ENCODE measurements around the gene MEP1B.
"Not testable (repeated sequence)": the region's sequence is repeated elsewhere in the genome, so short reads cannot be mapped to it uniquely, and the experiment has no call there.

Gene MEP1B

DNA sequence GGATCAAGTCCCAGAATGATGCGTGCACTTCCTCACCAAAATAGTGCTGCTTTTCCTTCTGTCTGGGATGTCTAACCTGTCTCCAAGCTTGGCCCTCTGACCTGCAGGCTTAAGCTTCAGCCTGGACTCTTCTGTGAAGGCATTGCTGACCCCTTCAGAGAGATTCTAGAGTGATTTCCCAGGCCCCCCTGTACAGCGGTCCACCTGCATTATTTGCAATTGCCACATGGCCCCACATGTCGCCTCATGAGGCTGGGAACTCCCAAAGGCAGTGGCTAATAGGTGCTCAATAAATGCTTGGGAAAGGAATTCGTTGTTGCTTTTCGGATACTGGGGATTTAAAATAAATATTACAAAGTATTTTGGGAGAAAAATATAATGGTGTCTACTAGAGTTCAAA lies 32.3 kb upstream of the MEP1B start:
- Histone ChIP-seq H3K36me3 (ENCODE audit: control insufficient read depth in 1 of 2, insufficient read depth in 2 of 2, low read length in 2 of 2) (no peaks in the 10 kb centered on the region), H3K4ac (ENCODE audit: low read depth, low read length) (no peak overlapping the region), H3K79me2 (ENCODE audit: control insufficient read depth, insufficient read depth, low read length, poor library complexity) (no peaks in the 10 kb centered on the region), H3K23ac (ENCODE audit: low read length) (no peak overlapping the region), H3K18ac (ENCODE audit: low read length) (no peak overlapping the region), H2BK12ac (ENCODE audit: low read length) (no peak overlapping the region), H3K4me1 (ENCODE audit: control insufficient read depth in 1 of 2, insufficient read depth in 2 of 2, low read length in 2 of 2) (no peaks in the 10 kb centered on the region), H3K27ac (ENCODE audit: low read depth, low read length) (no peak overlapping the region), H2AFZ (ENCODE audit: insufficient read depth, low read length, poor library complexity) (no peak overlapping the region), H2BK120ac (ENCODE audit: insufficient read depth, low read length, poor library complexity) (no peak overlapping the region), H2AK5ac (ENCODE audit: low read length) (no peak overlapping the region), H3K4me2 (ENCODE audit: low read length) (no peak overlapping the region), H4K91ac (ENCODE audit: low read depth, low read length) (no peak overlapping the region), H4K8ac (ENCODE audit: low read depth, low read length) (no peak overlapping the region), H4K12ac (ENCODE audit: low read depth, low read length) (no peak overlapping the region), H3K4me3 (ENCODE audit: low read depth, low read length) (no peak overlapping the region), H3K14ac (ENCODE audit: low read length) (no peak overlapping the region), H3K27me3 (ENCODE audit: insufficient read depth, low read length) (no peaks in the 10 kb centered on the region), H3K9me3 (ENCODE audit: insufficient read depth, low read depth, low read length) (no peaks in the 10 kb centered on the region), H3K9ac (ENCODE audit: low read length) (no peak overlapping the region), H3K79me1 (ENCODE audit: low read length) (no peaks in the 10 kb centered on the region), H2BK5ac (ENCODE audit: low read depth, low read length, poor library complexity) (no peak overlapping the region)
- no peak for DNase-seq
- WGBS (ENCODE audit: extremely low coverage, insufficient coverage, insufficient read length) = no CpG with 5 or more reads among the region's 5 CpGs

DNA sequence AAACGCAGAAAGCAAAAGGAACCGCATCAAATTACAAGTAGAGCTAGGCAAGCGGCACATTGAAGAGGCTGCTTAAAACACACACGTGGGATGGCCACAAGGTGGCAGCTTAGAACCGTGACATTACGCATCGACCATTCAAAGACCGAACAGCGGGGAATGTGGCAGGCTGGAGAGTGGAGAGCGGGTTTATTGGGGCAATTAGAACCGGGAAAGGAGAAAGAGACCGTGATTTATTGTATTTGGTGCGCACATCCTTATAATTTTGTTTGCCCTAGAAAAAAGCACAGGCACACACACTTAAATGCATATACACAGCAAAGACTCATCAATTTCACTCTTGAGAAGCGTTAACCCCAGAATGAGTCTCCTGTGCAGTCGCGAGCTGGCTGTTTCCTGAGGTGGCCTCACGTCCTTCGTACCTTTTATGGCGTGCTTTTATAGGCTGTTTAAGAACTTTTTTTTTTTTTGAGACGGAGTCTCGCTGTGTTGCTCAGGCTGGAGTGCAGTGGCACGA lies 31.7 kb upstream of the MEP1B start:
- no peak overlapping the region for H4K91ac ChIP-seq (ENCODE audit: low read depth, low read length)
- no peaks in the 10 kb centered on the region for H3K9me3 ChIP-seq (ENCODE audit: insufficient read depth, low read depth, low read length)
- H3K23ac ChIP-seq (ENCODE audit: low read length) = no peak overlapping the region
- no peak overlapping the region for H3K4ac ChIP-seq (ENCODE audit: low read depth, low read length)
- H3K18ac ChIP-seq (ENCODE audit: low read length) = no peak overlapping the region
- no peak overlapping the region for H4K8ac ChIP-seq (ENCODE audit: low read depth, low read length)
- H2BK12ac ChIP-seq (ENCODE audit: low read length) = no peak overlapping the region
- no peak overlapping the region for H3K27ac ChIP-seq (ENCODE audit: low read depth, low read length)
- H4K12ac ChIP-seq (ENCODE audit: low read depth, low read length) = no peak overlapping the region
- no peak overlapping the region for H2AFZ ChIP-seq (ENCODE audit: insufficient read depth, low read length, poor library complexity)
- no peak overlapping the region for H2BK120ac ChIP-seq (ENCODE audit: insufficient read depth, low read length, poor library complexity)
- no peak overlapping the region for H3K14ac ChIP-seq (ENCODE audit: low read length)
- no peaks in the 10 kb centered on the region for H3K4me1 ChIP-seq (ENCODE audit: control insufficient read depth in 1 of 2, insufficient read depth in 2 of 2, low read length in 2 of 2)
- no peak overlapping the region for H3K9ac ChIP-seq (ENCODE audit: low read length)
- no peaks in the 10 kb centered on the region for H3K36me3 ChIP-seq (ENCODE audit: control insufficient read depth in 1 of 2, insufficient read depth in 2 of 2, low read length in 2 of 2)
- WGBS (ENCODE audit: extremely low coverage, insufficient coverage, insufficient read length) = no CpG with 5 or more reads among the region's 22 CpGs
- no peak overlapping the region for H2AK5ac ChIP-seq (ENCODE audit: low read length)
- H3K79me2 ChIP-seq (ENCODE audit: control insufficient read depth, insufficient read depth, low read length, poor library complexity) = no peaks in the 10 kb centered on the region
- H3K4me3 ChIP-seq (ENCODE audit: low read depth, low read length) = no peak overlapping the region
- H3K4me2 ChIP-seq (ENCODE audit: low read length) = peak overlapping the region; percentile 28
- no peaks in the 10 kb centered on the region for H3K79me1 ChIP-seq (ENCODE audit: low read length)
- no peak overlapping the region for H2BK5ac ChIP-seq (ENCODE audit: low read depth, low read length, poor library complexity)
- peak; percentile 68 to 86 for DNase-seq
- H3K27me3 ChIP-seq (ENCODE audit: insufficient read depth, low read length) = no peaks in the 10 kb centered on the region

DNA sequence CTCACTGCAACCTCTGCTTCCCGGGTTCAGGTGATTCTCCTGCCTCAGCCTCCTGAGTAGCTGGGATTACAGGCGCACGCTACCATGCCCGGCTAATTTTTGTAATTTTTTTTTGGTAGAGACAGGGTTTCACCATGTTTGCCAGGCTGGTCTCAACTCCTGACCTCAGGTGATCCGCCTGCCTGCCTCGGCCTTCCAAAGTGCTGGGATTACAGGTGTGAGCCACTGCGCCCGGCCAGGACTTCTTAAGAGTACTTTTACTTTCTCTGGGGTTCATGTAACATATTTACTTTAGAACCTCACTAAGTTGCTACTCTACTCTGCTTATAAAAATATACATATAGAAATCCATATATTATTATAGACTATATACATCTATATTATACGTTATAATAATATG lies 31.2 kb upstream of the MEP1B start:
- not testable (repeated sequence) for H2AFZ ChIP-seq (ENCODE audit: insufficient read depth, low read length, poor library complexity); H3K9ac ChIP-seq (ENCODE audit: low read length); H3K4me1 ChIP-seq (ENCODE audit: control insufficient read depth in 1 of 2, insufficient read depth in 2 of 2, low read length in 2 of 2); H4K12ac ChIP-seq (ENCODE audit: low read depth, low read length); H3K27me3 ChIP-seq (ENCODE audit: insufficient read depth, low read length); H2BK5ac ChIP-seq (ENCODE audit: low read depth, low read length, poor library complexity); H3K4me3 ChIP-seq (ENCODE audit: low read depth, low read length); H2BK12ac ChIP-seq (ENCODE audit: low read length); H2BK120ac ChIP-seq (ENCODE audit: insufficient read depth, low read length, poor library complexity); H3K79me1 ChIP-seq (ENCODE audit: low read length); H3K36me3 ChIP-seq (ENCODE audit: control insufficient read depth in 1 of 2, insufficient read depth in 2 of 2, low read length in 2 of 2); H3K4me2 ChIP-seq (ENCODE audit: low read length); H4K91ac ChIP-seq (ENCODE audit: low read depth, low read length); H3K23ac ChIP-seq (ENCODE audit: low read length); DNase-seq; H3K14ac ChIP-seq (ENCODE audit: low read length); H3K27ac ChIP-seq (ENCODE audit: low read depth, low read length); H3K9me3 ChIP-seq (ENCODE audit: insufficient read depth, low read depth, low read length); H4K8ac ChIP-seq (ENCODE audit: low read depth, low read length); H3K4ac ChIP-seq (ENCODE audit: low read depth, low read length); H2AK5ac ChIP-seq (ENCODE audit: low read length); H3K79me2 ChIP-seq (ENCODE audit: control insufficient read depth, insufficient read depth, low read length, poor library complexity); H3K18ac ChIP-seq (ENCODE audit: low read length)
- WGBS (ENCODE audit: extremely low coverage, insufficient coverage, insufficient read length) = no CpG with 5 or more reads among the region's 9 CpGs

DNA sequence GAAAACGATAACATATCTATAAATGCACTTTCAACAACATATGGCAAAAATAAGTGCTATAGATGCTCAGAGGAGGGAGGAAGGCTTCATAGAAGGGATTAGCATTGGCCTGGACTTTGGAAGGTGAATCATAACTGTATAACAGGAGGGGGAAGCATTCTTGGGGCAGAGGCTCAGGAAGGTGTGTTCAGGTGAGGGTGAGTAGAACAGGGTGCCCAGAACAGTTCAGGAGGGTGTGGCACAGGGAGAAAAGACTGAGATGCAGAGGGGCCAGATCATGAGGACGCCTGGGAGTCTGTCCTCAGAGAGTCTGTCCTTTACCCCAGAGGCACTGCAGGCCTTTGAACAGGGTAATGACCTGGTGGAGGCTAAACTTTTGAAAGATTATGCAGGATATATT lies 29.3 kb upstream of the MEP1B start:
- Histone ChIP-seq H3K4me3 (ENCODE audit: low read depth, low read length) (no peak overlapping the region), H3K23ac (ENCODE audit: low read length) (no peak overlapping the region), H2AFZ (ENCODE audit: insufficient read depth, low read length, poor library complexity) (no peak overlapping the region), H3K79me1 (ENCODE audit: low read length) (no peaks in the 10 kb centered on the region), H3K9ac (ENCODE audit: low read length) (no peak overlapping the region), H3K14ac (ENCODE audit: low read length) (no peak overlapping the region), H2BK5ac (ENCODE audit: low read depth, low read length, poor library complexity) (no peak overlapping the region), H2AK5ac (ENCODE audit: low read length) (no peak overlapping the region), H3K9me3 (ENCODE audit: insufficient read depth, low read depth, low read length) (no peaks in the 10 kb centered on the region), H3K18ac (ENCODE audit: low read length) (no peak overlapping the region), H2BK120ac (ENCODE audit: insufficient read depth, low read length, poor library complexity) (no peak overlapping the region), H2BK12ac (ENCODE audit: low read length) (no peak overlapping the region), H4K8ac (ENCODE audit: low read depth, low read length) (no peak overlapping the region), H3K27ac (ENCODE audit: low read depth, low read length) (no peak overlapping the region), H4K12ac (ENCODE audit: low read depth, low read length) (no peak overlapping the region), H3K4me2 (ENCODE audit: low read length) (no peak overlapping the region), H3K79me2 (ENCODE audit: control insufficient read depth, insufficient read depth, low read length, poor library complexity) (no peaks in the 10 kb centered on the region), H3K36me3 (ENCODE audit: control insufficient read depth in 1 of 2, insufficient read depth in 2 of 2, low read length in 2 of 2) (no peaks in the 10 kb centered on the region), H3K4ac (ENCODE audit: low read depth, low read length) (no peak overlapping the region), H3K4me1 (ENCODE audit: control insufficient read depth in 1 of 2, insufficient read depth in 2 of 2, low read length in 2 of 2) (no peaks in the 10 kb centered on the region), H3K27me3 (ENCODE audit: insufficient read depth, low read length) (no peaks in the 10 kb centered on the region), H4K91ac (ENCODE audit: low read depth, low read length) (no peak overlapping the region)
- no peak for DNase-seq
- WGBS (ENCODE audit: extremely low coverage, insufficient coverage, insufficient read length) = no CpG with 5 or more reads among the region's 2 CpGs
